Non-pigmented ciliary epithelial cell (primary cell): ENCODE measurements around the gene CFAP251.
"Not testable (repeated sequence)": the region's sequence is repeated elsewhere in the genome, so short reads cannot be mapped to it uniquely, and the experiment has no call there.

Source experiments
- DNase-seq: peaks from one replicate; pipeline ENCODE4 v3.0.0-alpha.2; 2010; ENCODE audit warnings: low read depth

The CFAP251 gene

DNA sequence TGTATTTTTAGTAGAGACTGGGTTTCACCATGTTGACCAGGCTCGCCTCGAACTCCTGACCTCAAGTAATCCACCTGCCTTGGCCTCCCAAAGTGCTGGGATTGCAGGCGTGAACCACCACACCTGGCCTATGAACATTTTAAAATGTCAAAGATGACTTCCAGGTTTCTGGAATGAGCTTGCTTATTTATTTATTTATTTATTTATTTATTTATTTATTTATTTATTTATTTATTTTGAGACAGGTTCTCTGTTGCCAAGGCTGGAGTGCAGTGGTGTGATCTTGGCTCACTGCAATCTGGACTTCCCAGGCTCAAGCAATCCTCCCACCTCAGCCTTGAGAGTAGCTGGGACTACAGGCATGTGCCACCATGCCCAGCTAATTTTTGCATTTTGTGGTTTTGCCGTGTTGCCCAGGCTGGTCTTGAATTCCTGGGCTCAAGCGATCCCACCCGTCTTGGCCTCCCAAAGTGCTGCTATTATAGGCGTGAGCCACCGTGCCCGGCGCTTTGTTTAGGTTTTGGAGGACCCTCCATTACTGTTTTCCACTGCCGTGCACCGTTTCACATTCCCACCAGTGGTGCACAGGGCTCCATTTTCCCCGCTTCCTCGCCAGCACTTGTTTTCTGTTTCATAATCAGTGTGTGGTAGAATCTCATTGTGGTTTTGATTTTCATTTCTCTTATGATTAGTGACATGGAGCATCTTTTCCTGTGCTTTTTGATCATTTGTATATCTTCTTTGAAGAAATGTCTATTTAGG is 6.4 kb upstream of the CFAP251 start:
- no peak for DNase-seq

DNA sequence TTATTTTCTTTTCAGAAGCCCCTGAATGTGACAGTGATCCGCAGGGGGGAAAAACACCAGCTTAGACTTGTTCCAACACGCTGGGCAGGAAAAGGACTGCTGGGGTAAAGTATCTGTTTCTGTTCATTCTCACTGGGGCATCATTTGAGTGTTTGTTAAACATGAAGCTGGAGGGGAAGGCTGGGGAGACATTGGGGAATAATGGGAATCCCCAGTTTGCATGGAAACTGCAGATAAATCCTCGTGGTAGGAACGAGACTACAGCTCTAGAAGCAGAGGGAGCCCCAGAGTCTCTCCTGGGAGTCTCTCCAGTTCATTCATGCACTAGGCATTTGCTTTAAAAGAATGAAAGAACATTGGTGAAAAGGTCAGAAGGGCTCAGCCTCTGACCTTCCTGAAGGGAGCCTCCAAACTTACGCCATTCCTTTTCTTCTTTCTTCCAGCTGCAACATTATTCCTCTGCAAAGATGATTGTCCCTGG is 2.5 kb upstream of the CFAP251 start:
- DNase-seq, result no peak

DNA sequence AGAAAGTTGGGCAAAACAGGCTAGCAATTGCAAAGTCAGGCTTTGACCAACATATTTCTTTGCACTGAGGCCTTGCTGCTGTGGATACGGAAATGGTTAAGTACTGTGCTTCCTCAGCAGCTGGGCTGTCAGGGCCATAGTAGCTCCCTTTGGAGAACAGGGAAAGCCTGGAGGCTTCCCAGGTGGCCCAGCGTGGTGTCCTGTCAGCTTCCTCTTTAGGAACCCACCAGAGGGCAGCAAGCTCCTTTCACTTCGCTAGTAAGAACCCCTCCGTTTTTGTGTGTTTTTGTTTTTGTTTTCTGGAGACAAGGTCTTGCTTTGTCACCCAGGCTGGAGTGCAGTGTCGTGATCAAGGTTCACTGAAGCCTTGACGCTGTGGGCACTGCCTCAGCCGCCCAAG is 1.7 kb upstream of the CFAP251 start:
- no peak for DNase-seq

DNA sequence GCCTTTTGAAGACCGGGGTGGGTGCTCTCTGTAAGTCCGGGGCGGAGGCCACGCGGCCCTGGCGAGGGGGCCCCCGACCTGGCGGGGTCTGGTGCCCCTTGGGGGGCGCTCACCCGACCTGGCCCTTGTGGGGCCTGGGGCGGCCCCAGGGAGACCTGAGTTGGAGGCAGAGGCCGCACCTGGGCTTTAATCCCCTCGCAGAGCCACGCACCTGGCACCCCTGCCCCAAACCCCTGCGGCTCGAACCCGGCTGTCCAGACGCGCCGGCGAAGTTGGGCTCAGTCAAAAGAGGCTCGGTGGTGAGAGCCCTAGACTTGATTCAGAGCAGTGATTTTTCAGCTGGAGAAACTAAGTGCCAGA is 267 bp downstream of the CFAP251 start:
- no peak for DNase-seq

DNA sequence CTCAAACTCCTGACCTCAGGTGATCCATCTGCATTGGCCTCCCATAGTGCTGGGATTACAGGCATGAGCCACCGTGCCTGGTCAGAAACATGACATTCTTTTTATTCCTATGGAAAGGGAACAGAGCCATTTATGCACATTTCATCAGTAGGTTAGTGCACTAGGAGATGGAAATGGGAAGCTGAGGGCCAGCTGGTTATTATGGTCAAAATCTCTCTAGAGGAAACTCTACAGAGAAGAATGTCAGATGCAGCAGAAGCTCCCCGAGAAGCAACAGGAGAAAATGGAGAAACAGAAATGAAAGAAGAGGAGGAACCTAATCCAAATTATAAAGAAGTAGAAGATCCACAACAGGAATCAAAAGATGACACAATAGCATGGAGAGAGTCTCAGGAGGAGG is 2.7 kb downstream of the CFAP251 start:
- no peak for DNase-seq

DNA sequence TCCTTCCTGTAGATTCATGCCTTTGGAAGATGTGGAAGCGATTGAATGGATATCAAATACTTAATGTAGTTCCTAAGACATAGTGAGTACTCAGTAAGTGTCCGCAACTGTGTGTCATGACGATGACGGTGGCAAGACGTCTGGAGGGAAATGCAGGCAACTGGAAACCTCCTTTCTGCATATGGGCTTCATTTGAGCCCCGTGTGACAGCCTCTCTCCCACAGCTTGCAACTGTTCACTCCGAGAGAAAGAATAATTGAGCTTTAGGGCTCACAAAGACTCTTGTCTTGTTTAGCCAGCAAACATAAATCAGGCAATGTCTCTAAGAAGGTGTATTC is 6.9 kb downstream of the CFAP251 start:
- no peak for DNase-seq

DNA sequence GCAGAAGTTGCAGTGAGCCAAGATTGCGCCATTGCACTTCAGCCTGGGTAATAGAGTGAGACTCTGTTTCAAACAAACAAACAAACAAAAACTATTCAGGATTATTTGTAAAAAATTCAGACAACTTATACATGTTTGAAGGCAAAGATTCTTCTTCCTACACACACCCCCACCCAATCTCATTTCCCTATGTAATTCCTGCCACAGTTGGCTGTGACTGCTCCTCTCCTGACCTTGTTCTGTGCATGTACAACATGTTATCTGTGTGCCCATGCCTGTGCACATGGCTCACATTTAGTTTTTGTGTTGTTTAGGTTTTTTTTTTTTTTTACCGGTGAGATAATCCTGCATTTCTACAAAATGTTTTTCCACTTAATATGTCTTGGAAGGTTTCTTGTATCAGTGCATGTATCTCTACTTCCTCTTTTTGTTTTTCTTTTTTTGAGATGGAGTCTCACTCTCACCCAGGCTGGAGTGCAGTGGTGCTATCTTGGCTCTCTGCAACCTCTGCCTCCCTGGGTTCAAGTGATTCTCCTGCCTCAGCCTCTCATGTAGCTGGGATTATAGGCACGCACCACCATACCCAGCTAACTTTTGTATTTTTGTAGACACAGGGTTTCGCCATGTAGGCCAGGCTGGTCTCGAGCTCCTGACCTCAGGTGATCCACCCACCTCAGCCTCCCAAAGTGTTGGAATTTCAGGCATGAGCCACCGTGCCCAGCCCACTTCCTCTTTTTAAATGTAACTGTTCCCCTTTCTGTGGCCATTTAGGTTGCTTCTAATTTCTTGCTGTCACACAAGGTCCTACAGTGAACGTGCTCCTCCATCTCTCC is 8.7 kb downstream of the CFAP251 start:
- no peak for DNase-seq

DNA sequence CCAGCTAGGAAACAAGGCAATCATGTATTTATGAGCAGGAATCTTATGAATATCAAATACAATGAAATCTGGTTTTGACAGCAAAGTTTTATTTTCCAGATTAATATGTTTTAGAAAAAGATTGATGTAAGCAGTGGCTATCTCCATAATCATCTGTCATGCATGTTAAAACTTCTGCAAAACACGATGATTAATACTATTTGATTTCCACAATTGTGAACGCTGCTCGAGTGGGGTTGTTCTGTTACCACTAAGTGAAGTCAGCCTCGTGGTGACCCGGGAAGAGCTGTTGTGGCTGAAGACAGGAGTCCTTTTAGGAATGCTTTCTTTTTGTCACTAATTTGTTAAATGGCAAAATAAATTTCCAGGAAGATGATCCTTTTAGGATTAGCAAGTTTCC is 9.4 kb downstream of the CFAP251 start:
- DNase-seq, result no peak

DNA sequence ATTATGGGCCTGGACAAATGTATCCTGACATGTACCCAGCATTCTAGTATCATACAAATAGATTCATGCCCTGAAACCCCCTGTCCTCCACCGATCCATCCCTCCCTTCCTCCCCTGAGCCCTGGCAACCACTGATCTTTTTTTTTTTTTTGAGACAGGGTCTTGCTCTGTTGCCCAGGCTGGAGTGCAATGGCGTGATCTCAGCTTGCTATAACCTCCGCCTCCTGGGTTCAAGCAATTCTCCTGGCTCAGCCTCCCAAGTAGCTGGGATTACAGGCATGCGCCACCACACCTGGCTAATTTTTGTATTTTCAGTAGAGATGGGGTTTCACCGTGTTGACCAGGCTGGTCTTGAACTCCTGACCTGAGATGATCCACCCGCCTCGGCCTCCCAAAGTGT is 11.2 kb downstream of the CFAP251 start:
- not testable (repeated sequence) for DNase-seq

DNA sequence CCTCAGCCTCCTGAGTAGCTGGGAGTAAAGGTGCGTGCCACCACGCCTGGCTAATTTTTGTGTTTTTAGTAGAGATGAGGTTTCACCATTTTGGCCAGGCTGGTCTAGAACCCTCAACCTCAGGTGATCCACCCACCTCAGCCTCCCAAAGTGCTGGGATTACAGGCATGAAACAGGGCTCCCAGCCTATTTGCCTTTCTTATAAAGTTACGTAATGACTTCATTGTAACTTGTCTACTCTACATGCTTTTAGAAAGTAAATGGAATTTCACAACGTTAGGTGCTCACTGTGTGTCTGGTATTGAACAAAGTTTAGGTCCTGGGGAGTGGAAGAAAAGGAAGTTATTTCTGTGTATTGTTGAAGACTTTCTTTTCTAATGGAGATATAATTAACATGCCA is 12.5 kb downstream of the CFAP251 start:
- DNase-seq, result no peak

DNA sequence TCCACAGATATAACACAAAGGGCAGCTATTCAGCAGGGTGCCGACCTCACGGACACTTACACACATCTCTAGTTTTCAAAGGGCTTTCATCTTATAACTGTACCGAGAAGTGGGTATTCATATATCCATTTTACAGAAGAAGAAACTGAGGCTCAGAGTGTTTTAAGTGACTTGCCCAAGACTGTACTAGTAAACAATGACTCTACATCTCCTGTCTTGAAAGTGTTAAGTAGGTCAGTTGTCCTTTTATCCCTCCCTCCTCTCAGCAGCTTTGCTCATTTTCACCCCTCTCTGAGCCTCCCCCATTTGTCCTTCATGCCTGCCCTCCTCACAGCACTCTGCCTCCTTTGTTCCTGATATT is 13.8 kb downstream of the CFAP251 start:
- DNase-seq, result no peak

DNA sequence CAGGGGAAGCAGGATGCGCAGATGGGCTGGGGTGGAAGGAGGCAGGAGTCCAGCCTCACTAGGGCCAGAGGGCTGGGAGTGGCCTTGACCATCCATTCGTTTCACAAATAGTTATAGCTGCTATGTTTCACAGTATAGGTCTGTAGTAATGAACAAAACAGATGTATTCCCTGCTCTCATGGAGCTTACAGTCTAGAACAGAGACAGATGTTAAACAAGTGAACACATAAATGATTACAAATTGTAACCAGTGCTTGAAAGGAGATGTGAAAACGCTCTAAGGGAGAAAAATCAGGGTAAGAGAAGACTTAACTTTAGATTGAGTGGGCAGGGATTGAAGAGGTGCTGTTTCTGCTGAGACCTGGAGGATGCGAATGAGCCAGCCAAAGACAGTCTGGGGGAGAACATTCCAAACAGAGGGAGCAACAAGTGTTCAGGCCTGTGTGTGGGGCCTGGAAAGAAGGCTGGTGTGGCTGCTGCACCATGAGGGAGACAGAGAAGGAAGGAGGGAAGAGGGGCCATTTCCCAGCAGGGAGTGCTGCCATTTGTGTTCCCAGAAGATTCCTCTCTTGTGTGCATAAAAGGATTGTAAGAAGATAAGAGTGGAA is 14.6 kb downstream of the CFAP251 start:
- no peak for DNase-seq

DNA sequence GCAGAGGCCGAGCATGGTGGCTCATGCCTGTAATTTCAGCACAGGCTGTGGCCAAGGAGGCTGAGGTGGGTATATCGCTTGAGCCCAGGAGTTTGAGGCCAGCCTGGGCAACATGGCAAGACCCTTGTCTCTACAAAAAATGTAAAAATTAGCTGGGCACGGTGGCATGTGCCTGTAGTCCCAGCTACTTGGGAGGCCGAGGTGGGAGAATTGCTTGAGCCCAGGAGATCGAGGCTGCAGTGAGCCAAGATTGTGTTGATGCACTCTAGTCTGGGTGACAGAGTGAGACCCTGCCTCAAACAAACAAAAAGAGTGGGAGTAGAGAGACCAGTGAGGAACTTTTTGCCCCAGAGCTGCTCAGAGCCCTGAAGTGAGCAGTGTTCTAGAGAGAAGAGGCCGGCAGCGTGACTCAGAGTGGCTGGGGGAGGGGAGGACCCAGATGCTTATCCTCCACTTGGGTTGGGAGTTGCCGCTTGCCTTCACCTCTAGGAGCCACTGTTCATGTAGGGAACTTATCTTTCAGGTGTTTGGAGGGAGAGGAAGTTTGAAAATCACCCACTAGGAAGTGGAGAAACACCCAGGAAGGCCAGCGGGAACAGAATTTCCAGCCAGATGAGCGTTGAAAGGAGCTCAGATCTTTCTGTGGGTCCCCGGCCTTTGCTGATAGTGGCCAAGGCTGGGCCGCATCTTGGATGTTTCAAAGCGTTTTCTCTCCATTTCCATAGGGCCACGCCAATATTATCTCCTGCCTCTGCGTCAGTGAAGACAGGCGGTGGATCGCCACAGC is 15.3 kb downstream of the CFAP251 start:
- DNase-seq, result no peak

DNA sequence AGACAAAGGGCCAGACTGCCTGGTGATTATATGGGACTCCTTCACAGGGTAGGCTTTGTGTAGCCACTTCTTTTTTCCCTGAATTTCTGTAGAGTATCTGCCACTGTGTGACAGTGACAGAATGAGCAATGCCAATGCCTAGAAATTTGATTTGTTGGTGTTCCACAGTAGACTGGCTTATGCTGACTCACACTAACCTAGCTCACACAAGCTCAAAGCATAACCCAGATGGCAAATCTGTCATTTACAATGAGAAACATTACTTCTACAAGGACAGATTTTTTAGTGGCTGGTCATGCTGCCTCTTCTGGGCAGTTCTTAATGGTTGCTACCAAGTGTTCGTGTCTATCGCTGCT is 15.9 kb downstream of the CFAP251 start:
- no peak for DNase-seq

DNA sequence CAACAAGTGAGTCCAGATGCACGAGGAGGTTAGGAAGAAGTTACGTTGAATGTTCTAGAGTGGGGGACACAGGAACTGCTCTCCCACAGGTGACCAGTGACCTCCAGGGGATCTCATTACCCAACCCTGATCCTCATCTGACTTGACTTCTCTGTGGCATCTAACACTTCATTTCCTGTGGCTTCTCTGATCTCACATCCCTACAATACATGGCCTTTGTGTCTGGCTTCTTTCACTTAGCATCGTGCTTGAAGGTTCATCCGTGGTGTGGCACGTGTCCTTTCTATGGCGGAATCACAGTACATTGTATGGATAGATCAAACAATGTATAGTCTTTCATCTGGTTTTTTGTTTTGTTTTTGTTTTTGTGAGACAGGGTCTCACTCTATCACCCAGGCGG is 19.3 kb downstream of the CFAP251 start:
- DNase-seq, result no peak

DNA sequence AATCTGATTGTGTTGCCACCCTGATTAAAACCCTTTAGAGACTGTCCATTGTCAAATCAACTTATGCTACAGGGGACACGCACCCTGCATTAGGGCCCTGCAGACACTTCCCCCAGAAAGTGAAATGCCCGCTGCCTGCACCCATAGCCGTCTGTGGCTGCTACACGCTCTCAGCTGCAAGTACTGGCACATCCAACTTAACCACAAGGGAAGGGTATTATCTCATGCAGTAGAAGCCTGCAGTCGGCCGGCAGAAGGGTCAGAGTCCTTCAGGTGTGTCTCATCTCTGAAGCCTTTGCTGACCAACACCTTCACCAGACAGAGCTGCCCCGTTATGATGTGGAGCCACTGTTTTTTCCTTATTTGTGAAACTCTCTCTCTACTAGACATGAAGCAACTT is 20.8 kb downstream of the CFAP251 start:
- no peak for DNase-seq

DNA sequence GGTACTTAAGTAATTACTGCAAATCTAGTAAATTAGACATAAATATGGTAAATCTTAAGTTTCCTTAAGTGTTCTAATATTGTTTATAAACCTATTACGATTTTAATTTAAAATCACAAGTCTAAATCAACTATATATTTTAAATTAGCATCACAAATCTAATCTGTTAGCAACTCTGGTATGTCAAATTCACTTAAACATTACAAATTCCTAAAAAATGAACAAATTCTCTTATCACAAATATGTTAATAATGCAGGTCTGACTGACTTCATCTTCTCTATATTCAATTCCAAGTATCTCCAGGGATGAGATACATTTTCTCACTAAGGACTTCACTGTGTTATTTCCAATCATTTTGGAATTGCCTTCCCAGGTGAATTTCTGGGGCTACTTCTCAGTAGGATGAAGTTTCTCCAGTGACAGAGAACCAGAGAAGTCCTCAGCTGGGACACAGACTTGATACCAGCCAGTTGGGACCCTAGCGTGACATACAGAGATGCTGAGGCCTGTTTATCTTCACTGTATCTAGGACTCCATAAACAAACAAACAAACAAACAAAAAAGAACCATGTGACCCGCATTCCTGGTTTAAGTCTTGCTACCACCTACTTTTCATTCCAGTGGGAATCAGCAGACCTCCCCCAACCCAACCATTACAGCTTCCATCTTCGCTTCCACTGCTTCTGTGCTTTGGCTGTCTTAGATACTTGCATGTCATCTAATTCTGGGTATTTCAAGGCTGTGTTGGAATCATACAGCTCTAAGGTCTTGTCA is 21.8 kb downstream of the CFAP251 start:
- DNase-seq, result no peak

DNA sequence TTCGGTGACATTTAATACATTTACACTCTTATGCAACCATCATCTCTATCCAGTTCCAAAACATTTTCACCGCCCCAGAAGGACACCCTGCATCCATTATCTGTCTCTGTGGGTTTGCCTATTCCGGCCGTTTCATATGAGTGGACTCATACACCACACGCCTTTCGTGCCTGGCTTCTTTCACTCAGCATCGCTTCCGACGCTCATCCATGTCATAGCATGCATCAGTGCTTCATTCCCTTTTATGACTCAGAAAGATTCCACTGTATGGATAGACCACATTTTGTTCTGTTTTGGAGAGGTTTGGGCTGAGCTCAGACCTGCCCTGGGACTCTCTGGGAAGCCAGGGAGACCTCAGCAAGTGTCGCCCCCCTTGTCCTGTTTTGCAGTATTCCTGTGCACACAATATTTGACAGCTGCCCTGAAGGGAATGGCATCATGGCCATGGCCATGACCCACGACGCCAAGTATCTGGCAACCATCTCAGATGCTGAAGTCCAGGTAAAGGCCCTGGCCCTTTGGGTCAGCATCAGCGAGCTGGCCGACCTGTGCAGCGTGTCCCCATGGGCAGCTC is 23.8 kb downstream of the CFAP251 start:
- DNase-seq, result no peak

DNA sequence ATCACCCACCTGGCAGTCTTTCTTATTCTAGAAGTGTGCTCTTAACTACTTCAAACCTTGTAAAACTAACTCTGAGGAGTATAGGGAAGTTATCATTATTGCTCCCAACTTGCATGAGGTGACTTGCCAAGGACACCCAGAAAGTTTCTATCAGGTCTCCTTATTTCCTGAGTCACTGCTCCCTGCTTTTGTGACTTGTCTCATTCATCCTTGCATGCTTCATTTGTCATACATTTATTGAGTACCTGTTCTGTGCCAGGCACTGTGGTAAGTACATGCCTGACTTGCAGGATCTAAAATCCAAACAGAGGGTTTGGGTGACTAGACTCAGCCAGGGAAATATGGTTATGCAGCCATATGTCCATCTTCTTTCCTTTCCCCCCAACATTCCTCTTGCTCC is 25.5 kb downstream of the CFAP251 start:
- DNase-seq, result no peak

DNA sequence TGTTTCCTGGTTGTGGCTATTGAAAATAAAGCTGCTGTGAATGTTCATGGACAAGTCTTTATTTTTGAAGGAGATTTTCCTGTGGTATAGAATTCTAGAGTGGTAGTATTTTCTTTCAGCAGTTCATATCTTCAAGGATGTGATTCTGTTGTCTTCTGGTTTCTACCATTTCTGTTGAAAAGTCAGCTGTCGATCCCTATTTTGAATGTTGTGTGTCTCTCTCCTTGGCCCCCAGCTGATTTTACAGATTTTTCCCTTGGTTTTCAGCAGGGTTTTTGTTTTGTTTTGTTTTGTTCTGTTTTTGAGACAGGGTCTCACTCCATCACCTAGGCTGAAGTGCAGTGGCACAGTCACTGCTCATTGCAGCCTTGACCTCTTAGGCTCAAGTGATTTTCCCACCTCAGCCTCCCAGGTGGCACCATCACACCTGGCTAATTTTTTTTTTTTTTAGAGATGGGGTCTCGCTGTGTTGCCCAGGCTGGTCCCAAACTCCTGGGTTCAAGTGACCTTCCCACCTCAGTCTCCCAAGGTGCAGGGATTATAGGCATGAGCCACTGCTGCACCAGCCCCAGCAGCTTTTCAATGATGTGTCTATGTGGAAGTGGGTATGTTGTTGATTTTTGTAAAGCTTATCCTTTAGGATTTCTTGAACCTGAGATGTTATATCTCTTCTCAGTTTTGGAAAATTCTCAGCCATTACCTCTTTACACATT is 28.1 kb downstream of the CFAP251 start:
- DNase-seq, result no peak

DNA sequence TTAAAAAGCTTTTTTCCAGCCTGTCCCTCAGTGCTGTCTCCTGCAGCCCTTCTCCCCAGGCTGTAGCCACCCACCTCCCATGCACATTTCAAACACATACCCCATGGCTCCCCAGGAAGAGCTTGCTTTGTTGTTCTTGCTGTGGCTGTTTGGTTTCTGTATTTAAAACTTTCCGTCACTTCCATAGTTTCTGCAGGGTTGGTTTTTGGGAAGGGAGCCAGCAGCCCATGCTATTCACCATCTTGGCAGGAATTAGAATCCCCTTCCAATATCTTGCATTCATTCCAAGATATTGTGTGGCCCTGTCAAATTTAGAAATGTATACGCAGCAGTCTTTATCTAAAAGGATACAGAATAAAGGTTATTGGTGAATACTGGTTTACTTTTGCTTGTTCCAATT is 29.6 kb downstream of the CFAP251 start:
- DNase-seq, result no peak
